Smooth muscle cell of bladder (primary cell): ENCODE measurements around the gene ZNF677. TPM values are rescaled to one million over a fixed set of nuclear protein-coding genes. Genes with fewer than 3 reads are reported as not detected.

Experiments
- total RNA-seq: library from RNA; depleted of rRNA; stranded (reverse); fragments of >200 nt; gene quantifications from 2 replicates; pipeline ENCODE4 v1.2.3, GENCODE V29; 2014

Gene ZNF677
- total RNA-seq, result 8.8 and 10.4 TPM in 2 replicates

DNA sequence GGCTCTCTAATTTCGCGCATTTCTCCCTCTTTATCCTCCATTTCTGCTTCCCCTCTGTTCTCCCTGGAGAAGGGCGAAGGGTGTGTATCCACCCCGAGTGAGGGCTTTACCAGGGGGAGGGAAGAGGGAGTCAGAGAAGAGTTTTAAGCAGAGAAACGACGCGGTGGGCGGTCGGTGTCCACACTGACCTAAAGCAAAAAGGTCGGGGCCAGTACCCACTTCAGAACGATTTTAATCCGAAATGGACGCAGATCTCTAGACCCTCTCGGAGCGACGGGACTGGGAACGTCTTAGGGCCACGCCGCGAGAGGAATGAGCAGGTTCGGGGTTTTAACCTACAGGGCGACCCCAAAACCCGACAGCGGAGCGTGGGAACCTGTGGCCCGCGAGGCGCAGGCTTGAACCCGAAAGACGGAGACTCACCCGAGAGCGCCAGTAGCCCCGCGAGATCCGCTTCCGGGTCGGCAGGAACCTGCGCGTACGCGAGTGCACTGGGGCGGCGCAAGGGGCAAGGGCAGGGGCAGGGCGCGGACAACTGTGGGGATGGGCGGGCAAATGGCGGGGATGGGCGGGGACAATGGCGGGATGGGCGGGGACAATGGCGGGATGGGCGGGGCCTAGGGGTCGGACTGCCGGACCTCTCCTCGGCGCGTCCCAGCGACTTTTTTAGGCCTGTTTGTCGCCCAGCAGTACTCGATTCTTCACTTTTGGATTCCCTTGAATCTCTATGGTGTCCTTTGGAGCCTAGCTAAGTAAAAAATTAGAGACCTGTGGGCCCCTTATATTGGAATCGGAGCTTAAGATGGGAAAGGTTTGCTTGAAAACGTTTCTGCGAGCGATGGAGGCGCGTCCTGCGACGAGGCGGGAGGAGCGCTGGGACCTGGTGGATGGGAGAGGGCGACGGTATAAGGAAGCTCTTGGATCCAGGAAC, at the start of gene ZNF677:
Gene ZNF677 (minus strand): TSS at position 463 of the 931 bp plus-strand sequence. CDS start 3,323 bp downstream, outside the sequence.

DNA sequence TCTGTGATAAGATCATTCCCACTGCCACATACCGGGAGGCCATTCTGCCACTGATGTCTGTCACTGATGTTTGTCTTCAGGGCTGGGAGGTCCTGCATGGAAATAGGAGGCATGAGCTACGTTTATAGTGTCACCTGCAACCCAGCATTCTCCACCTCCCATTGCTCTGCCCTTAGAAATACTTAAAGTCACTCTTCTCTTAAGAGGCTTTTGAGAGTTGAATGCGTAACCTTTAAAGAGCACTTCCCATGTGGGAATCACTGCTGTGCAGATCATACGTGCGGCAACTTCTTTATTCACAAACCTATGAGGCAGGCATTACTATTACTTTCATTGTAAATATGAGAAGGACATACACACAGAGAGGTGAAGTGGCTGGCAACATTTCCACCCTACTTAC, 12.9 kb upstream of the ZNF677 start, which contains the start of gene VN1R4:
Gene VN1R4 (minus strand): TSS at position 101 of the 400 bp plus-strand sequence. CDS start 58 bp downstream, at position 43.

DNA sequence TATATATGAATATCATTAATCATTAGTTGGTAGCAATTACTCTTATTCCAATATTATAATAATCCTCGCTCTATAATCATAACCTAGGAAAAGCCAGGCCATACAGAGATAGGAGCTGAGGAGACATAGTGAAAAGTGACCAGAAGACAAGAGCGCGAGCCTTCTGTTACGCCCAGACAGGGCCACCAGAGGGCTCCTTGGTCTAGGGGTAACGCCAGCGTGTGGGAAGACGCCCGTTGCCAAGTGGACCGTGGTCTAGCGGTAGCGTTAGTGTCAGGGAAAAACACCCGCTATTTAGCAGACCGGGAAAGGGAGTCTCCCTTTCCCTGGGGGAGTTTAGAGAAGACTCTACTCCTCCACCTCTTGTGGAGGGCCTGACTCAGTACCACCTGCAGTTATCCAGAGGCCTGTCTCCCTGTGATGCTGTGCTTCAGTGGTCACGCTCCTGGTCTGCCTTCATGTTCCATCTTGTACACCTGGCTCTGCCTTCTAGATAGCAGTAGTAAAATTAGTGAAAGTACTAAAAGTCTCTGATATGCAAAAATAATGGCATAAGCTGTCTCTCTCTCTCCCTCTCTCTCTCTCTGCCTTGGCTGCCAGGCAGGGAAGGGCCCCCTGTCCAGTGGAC, 3.2 kb upstream of the ZNF677 start, which contains the start of gene VN1R2:
Gene VN1R2 (plus strand): TSS at position 578 of the 628 bp plus-strand sequence. CDS start 84 bp downstream, outside the sequence.

DNA sequence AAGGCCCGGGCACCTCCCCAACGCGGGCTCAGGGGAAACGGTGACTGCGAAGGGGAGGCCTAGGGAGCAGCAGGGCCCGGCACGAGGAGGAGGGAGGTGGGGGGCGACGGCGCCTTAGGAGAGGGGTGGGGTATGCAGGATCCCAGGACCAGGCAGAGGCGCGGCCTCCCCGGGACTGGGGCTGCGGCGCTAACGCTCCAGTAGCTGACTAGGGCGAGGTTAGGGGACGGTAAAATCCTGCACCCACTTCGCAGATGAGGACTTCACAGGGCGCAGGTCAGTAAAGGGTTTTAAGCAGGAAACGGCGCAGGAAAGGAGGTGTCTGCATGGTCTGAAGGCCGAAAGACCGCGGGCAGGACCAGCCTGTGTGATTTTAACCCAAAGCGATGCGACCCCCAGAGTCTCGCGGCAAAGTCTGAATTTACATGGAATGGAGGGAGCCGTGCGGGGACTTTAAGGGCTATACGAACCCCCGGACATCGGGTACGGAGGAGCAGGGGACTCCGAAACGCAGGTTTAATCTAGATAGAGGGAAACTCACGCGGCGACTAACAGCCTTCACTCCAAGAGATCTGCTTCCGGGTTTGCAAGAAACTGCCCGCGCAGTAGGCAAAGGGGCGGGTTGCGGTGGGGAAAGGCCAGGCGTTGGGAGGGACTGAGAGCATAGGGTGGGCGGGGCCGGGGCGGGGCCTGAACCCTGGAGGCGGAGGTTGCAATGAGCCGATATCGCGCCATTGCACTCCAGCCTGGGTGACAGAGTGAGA, 61.7 kb downstream of the ZNF677 start, which contains the start of gene ZNF665:
Gene ZNF665 (minus strand): TSS at position 588 of the 764 bp plus-strand sequence. CDS start 10,460 bp downstream, outside the sequence.

Other genes starting within 250 kb of the ZNF677 start
- under 0.01 TPM in 1 of 2 replicates, not detected in the other for gene ERVV-1, start 241.0 kb downstream of the ZNF677 start, total RNA-seq
- gene ERVV-2, start 210.1 kb downstream of the ZNF677 start, total RNA-seq, result under 0.01 TPM in 1 of 2 replicates, not detected in the other
- gene ZNF160, start 151.5 kb downstream of the ZNF677 start, total RNA-seq, result 24.0 and 31.8 TPM in 2 replicates
- 11.3 and 13.7 TPM in 2 replicates for gene ZNF415, start 122.0 kb downstream of the ZNF677 start, total RNA-seq
- gene ZNF347, start 95.8 kb downstream of the ZNF677 start, total RNA-seq, result 7.0 and 7.4 TPM in 2 replicates
- gene ZNF665, start 61.5 kb downstream of the ZNF677 start, total RNA-seq, result 4.4 and 5.7 TPM in 2 replicates
- not detected in 2 replicates for gene VN1R2, start 3.4 kb upstream of the ZNF677 start, total RNA-seq
- gene VN1R4, start 12.8 kb upstream of the ZNF677 start, total RNA-seq, result not detected in 2 replicates
- gene ZNF845, start 78.9 kb upstream of the ZNF677 start, total RNA-seq, result 7.1 and 8.0 TPM in 2 replicates
- 4.4 and 10.0 TPM in 2 replicates for gene ZNF525, start 110.8 kb upstream of the ZNF677 start, total RNA-seq
- 12.5 and 14.6 TPM in 2 replicates for gene ZNF765, start 140.3 kb upstream of the ZNF677 start, total RNA-seq
- gene ZNF761, start 177.1 kb upstream of the ZNF677 start, total RNA-seq, result 14.2 and 15.4 TPM in 2 replicates
- 4.3 and 4.5 TPM in 2 replicates for gene ZNF813, start 212.9 kb upstream of the ZNF677 start, total RNA-seq